Daoy (cell line): ENCODE results near the gene SUGCT. TPM values are rescaled to one million over a fixed set of nuclear protein-coding genes. Genes with fewer than 3 reads are reported as not detected.
"Not testable (repeated sequence)": the region's sequence is repeated elsewhere in the genome, so short reads cannot be mapped to it uniquely, and the experiment has no call there.

Experiments
- DNase-seq: peaks from one replicate; pipeline ENCODE4 v3.0.0-alpha.2; 2015; ENCODE audit warnings: low read depth
- total RNA-seq: library from RNA; depleted of rRNA; stranded (reverse); fragments of >200 nt; shearing (Covaris generic); gene quantifications from 2 replicates; pipeline ENCODE4 v1.2.3, GENCODE V29; 2014

The SUGCT gene
- total RNA-seq, 1 experiment from 2014 or later = 11.8 TPM

GRCh38 chr7:40401406-40401805 lies 266.6 kb downstream of the SUGCT start:
- DNase-seq = no peak

- DNase-seq = no peak
Observed at GRCh38 chr7:40402661-40403060, 267.9 kb downstream of the SUGCT start.

- no peak for DNase-seq
Observed at GRCh38 chr7:40403703-40404476, 269.1 kb downstream of the SUGCT start.

- DNase-seq = no peak
Observed at GRCh38 chr7:40405991-40406390, 271.2 kb downstream of the SUGCT start.

GRCh38 chr7:40412323-40412722 lies 277.5 kb downstream of the SUGCT start:
- DNase-seq = no peak

- DNase-seq = not testable (repeated sequence)
Observed at GRCh38 chr7:40414704-40415103, 279.9 kb downstream of the SUGCT start.

- no peak for DNase-seq
Observed at GRCh38 chr7:40418448-40418847, 283.6 kb downstream of the SUGCT start.

GRCh38 chr7:40418983-40419382 lies 284.2 kb downstream of the SUGCT start:
- DNase-seq = no peak

GRCh38 chr7:40419806-40420205 lies 285.0 kb downstream of the SUGCT start:
- no peak for DNase-seq

GRCh38 chr7:40421433-40421832 lies 286.6 kb downstream of the SUGCT start:
- DNase-seq = no peak

- DNase-seq = no peak
Observed at GRCh38 chr7:40425696-40426095, 290.9 kb downstream of the SUGCT start.

GRCh38 chr7:40428421-40428820 lies 293.6 kb downstream of the SUGCT start:
- DNase-seq = no peak

GRCh38 chr7:40429826-40430225 lies 295.0 kb downstream of the SUGCT start:
- DNase-seq = no peak

- no peak for DNase-seq
Observed at GRCh38 chr7:40432046-40432445, 297.2 kb downstream of the SUGCT start.

GRCh38 chr7:40436710-40437109 lies 301.9 kb downstream of the SUGCT start:
- no peak for DNase-seq

GRCh38 chr7:40437498-40437897 lies 302.7 kb downstream of the SUGCT start:
- DNase-seq = peak; percentile 93

GRCh38 chr7:40437936-40438634 lies 303.3 kb downstream of the SUGCT start:
- peak; percentile 39 for DNase-seq

- DNase-seq = no peak
Observed at GRCh38 chr7:40439686-40440085, 304.9 kb downstream of the SUGCT start.

- peak; percentile 15 for DNase-seq
Observed at GRCh38 chr7:40447345-40447744, 312.5 kb downstream of the SUGCT start.

- no peak for DNase-seq
Observed at GRCh38 chr7:40455485-40455884, 320.7 kb downstream of the SUGCT start.

GRCh38 chr7:40457776-40458480 lies 323.1 kb downstream of the SUGCT start:
- no peak for DNase-seq

- DNase-seq = no peak
Observed at GRCh38 chr7:40463446-40463845, 328.6 kb downstream of the SUGCT start.
